ENCODE results near the gene ALDH1B1. TPM values are rescaled to one million over a fixed set of nuclear protein-coding genes. Genes with fewer than 3 reads are reported as not detected.
A peak's percentile ranks its signal among the peaks of the same experiment; 100 is the strongest.

The ALDH1B1 gene
- total RNA-seq, 1 experiment from 2014 or later: 13.1 TPM

DNA sequence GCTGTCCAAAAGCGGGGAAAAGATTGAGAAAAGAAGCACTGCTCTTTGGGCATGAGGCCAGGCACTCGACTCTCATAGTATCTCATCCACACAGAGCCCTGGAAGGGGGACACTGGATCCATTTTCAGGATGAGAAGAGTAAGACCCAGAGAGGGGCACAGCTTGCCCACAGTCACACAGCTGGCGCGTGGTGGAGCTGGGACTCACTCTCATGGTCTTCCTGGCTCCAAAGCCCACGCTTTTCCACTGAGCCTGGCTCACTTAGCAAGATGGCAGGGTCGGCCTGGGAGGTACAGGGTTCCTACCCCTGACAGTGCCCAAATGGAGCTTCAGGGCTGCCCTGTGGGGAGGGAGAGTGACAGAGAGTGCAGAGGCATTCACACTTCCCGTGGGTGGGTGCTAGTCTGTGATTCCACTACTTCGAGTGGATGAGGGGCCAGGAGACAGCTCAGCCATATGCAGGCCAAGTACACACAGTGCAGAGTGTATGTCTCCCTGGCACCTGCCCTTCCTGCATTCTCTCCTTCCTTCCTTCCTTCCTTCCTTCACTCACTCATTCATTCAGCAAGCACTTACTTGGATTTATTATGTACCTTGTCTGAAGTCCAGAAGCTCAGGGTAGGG lies 50.1 kb downstream of the ALDH1B1 start:
- TF ChIP-seq, protein P1, sequence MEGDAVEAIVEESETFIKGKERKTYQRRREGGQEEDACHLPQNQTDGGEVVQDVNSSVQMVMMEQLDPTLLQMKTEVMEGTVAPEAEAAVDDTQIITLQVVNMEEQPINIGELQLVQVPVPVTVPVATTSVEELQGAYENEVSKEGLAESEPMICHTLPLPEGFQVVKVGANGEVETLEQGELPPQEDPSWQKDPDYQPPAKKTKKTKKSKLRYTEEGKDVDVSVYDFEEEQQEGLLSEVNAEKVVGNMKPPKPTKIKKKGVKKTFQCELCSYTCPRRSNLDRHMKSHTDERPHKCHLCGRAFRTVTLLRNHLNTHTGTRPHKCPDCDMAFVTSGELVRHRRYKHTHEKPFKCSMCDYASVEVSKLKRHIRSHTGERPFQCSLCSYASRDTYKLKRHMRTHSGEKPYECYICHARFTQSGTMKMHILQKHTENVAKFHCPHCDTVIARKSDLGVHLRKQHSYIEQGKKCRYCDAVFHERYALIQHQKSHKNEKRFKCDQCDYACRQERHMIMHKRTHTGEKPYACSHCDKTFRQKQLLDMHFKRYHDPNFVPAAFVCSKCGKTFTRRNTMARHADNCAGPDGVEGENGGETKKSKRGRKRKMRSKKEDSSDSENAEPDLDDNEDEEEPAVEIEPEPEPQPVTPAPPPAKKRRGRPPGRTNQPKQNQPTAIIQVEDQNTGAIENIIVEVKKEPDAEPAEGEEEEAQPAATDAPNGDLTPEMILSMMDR (conservative IDR thresholded peaks at IDR 0.05): no peak
- no peak for TF ChIP-seq EZH2 (IDR thresholded peaks at IDR 0.05; ENCODE audit: low read depth)
- ChIA-PET POLR2A (ENCODE audit: unreplicated experiment) (no interaction called here), CTCF (no interaction called here)
- no peak for DNase-seq
- no peaks in the 10 kb centered on the region for H4K20me1 ChIP-seq (ENCODE audit: insufficient read depth)
- peaks cover 12% of the 10 kb centered on the region for H3K4me1 ChIP-seq (replicated peaks; ENCODE audit: insufficient read depth)
- H2AFZ ChIP-seq: no peak overlapping the region
- H3K4me2 ChIP-seq: peak overlapping the region; percentile 31; the same call in 1 of the 2 replicates
- H3K79me2 ChIP-seq (ENCODE audit: low read depth): no peaks in the 10 kb centered on the region
- no peak overlapping the region for H3K4me3 ChIP-seq
- no TSS peak for BruUV-seq (replicated peaks)
- H3K27ac ChIP-seq: no peak overlapping the region
- no peaks in the 10 kb centered on the region for H3K36me3 ChIP-seq (ENCODE audit: low read depth)
- H3K9me2 ChIP-seq (ENCODE audit: insufficient read depth): no peaks in the 10 kb centered on the region
- H3F3A ChIP-seq (ENCODE audit: insufficient read depth, low read depth): 0 out of 2 replicates have a peak, but pooled peaks cover 4% of the 10 kb centered on the region
- H3K9me3 ChIP-seq (ENCODE audit: insufficient read depth, low read depth): no peaks in the 10 kb centered on the region
- H3K27me3 ChIP-seq (ENCODE audit: insufficient read depth, low read depth): no peaks in the 10 kb centered on the region
- intact Hi-C loops (cut with micrococcal nuclease; ENCODE audit: unreplicated experiment): no loop called here

DNA sequence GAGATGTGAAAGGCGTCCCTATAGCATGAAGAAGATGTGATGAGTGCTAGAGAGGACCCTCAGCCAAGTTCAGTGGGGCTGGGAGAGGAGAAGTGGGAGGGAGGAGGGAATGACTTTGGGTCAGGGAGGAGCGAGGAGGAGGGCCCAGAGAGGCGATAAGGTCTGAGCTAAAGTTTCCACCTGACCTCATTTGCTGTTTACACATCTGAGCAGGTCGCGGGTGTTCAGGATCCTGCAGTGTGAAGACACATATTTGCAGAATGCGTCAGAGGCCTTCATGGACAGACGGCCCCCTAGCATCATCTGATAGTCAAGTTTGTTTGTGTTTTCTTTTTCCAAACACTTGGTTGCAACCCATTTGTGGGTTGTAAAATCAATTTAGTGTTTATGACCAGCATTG lies 50.7 kb downstream of the ALDH1B1 start:
- no peaks in the 10 kb centered on the region for H3K79me2 ChIP-seq (ENCODE audit: low read depth)
- CTCF ChIA-PET: no interaction called here
- no peak overlapping the region for H3K27ac ChIP-seq

DNA sequence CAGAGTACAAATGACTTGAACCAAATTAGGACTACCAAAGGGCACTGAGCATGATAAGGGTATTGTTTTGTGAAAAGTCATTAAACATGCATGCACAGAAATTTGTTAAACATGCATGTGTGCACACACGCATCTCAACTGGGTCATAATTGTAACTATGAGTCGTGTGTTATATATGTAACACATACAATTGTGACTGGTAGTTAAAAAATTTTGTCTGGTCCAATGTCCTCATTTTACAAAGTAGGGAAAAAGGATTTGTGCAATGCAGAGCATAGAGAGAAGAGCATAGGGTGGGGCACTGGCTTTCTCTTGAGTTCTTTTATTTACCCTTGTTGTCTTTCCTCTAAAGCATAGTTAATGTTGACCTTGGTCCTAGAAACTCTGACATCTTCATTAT lies 51.1 kb downstream of the ALDH1B1 start:
- no peaks in the 10 kb centered on the region for H3K79me2 ChIP-seq (ENCODE audit: low read depth)
- no TSS peak for BruUV-seq (replicated peaks)
- H3K4me1 ChIP-seq (replicated peaks; ENCODE audit: insufficient read depth): peaks cover 7% of the 10 kb centered on the region
- POLR2A ChIA-PET (ENCODE audit: unreplicated experiment): no interaction called here
- TF ChIP-seq, protein P1 (conservative IDR thresholded peaks at IDR 0.05): no peak
- no peak for TF ChIP-seq EZH2 (IDR thresholded peaks at IDR 0.05; ENCODE audit: low read depth)
- no peaks in the 10 kb centered on the region for H3K9me3 ChIP-seq (ENCODE audit: insufficient read depth, low read depth)
- CTCF ChIA-PET: no interaction called here
- peak overlapping the region; percentile 31; the same call in 1 of the 2 replicates for H3K4me2 ChIP-seq
- no peak overlapping the region for H3K27ac ChIP-seq
- H3F3A ChIP-seq (ENCODE audit: insufficient read depth, low read depth): no peaks in the 10 kb centered on the region
- H4K20me1 ChIP-seq (ENCODE audit: insufficient read depth): no peaks in the 10 kb centered on the region
- H2AFZ ChIP-seq: no peak overlapping the region
- no peak overlapping the region for H3K4me3 ChIP-seq
- peak in 1 of 2 experiments; percentile 36 for DNase-seq
- H3K9me2 ChIP-seq (ENCODE audit: insufficient read depth): no peaks in the 10 kb centered on the region
- H3K27me3 ChIP-seq (ENCODE audit: insufficient read depth, low read depth): no peaks in the 10 kb centered on the region
- intact Hi-C loops (cut with micrococcal nuclease; ENCODE audit: unreplicated experiment): no loop called here
- H3K36me3 ChIP-seq (ENCODE audit: low read depth): no peaks in the 10 kb centered on the region

More for the DNA sequence above, 50.7 kb downstream of the ALDH1B1 start:
- BruUV-seq (replicated peaks): no TSS peak
- Histone ChIP-seq H3K4me2 (peak overlapping the region; percentile 31; the same call in 1 of the 2 replicates), H4K20me1 (ENCODE audit: insufficient read depth) (no peaks in the 10 kb centered on the region), H2AFZ (no peak overlapping the region), H3K4me1 (replicated peaks; ENCODE audit: insufficient read depth) (peaks cover 7% of the 10 kb centered on the region), H3F3A (ENCODE audit: insufficient read depth, low read depth) (no peaks in the 10 kb centered on the region), H3K36me3 (ENCODE audit: low read depth) (no peaks in the 10 kb centered on the region), H3K9me2 (ENCODE audit: insufficient read depth) (no peaks in the 10 kb centered on the region), H3K4me3 (no peak overlapping the region), H3K9me3 (ENCODE audit: insufficient read depth, low read depth) (no peaks in the 10 kb centered on the region), H3K27me3 (ENCODE audit: insufficient read depth, low read depth) (no peaks in the 10 kb centered on the region)
- TF ChIP-seq EZH2 (IDR thresholded peaks at IDR 0.05; ENCODE audit: low read depth): no peak
- TF ChIP-seq, protein P1 (conservative IDR thresholded peaks at IDR 0.05): no peak
- POLR2A ChIA-PET (ENCODE audit: unreplicated experiment): no interaction called here
- DNase-seq: peak in 1 of 2 experiments; percentile 59
- intact Hi-C loops (cut with micrococcal nuclease; ENCODE audit: unreplicated experiment): no loop called here
